ENCODE results near the gene BUD23.

The BUD23 gene

DNA sequence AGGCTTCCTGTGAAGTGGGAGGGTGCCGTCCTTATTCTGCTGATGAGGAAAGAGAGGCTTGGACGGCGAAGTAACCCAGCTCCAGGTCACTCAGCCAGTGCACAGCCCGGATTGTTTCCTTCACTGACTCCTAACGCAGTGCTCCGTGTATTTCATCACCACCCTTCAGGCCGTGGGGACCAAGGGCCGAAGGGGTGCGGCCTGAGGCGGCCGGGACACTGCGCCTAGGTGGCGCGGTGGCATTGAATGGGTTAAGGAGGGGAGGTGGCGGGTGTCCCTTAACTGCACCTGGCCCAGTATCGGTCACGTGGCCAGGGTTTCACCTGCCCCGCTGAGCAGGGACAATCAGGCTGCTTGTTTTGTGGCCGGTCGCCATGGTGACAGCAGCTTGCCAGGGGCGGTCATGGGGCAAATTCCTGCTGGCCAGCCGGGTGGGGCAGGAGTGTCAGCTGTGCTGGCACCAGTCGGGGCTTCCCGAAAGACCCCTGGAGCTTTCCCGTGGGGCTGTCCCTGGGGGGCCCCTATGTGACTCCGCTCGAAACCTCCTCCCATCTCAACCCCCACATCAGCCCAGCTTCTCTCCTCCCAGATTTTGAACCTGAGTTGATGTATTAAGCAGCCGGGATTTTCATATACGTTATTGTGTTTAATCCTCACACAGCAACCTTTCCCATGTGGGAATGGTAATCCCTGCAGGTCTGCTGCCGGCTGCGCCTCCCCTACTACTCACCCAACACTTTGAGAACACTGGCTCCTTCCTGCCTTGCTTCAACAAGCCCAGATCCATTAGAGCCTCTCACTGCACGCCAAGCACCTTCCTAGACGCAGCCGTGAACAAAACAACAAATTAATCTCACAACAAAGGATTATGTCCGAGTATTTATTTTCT is 59.6 kb downstream of the BUD23 start:
- no peak for DNase-seq (ENCODE audit: low read depth)

DNA sequence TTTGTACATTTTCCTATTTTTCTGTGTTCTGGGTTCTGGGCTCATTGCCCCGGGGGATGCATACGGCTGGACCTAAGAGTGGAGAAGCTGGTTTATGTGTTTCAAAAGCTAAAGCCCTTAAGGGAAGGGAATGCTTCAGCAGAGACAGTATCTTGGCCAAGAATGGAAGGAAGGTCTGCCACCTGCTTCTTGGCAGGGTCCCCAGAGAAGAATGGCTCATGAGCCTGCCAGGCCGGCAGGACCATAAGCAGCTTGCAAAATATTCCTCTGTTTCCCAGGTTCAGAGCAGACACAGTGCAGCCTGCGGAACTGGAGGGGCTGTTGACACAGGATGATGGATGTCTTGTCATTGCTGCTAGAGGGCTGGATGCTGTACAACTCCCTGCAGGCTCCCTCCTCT is 63.0 kb downstream of the BUD23 start:
- DNase-seq (ENCODE audit: low read depth) = no peak
